ENCODE data around the gene SLC19A2. TPM values are rescaled to one million over a fixed set of nuclear protein-coding genes. Genes with fewer than 3 reads are reported as not detected.

SLC19A2 gene
- total and polyA plus RNA-seq, 2 of the 8 experiments (the other 6 are each of a cell fraction or from before 2014, with no cell fraction given) = 21.2 to 23.2 TPM

DNA sequence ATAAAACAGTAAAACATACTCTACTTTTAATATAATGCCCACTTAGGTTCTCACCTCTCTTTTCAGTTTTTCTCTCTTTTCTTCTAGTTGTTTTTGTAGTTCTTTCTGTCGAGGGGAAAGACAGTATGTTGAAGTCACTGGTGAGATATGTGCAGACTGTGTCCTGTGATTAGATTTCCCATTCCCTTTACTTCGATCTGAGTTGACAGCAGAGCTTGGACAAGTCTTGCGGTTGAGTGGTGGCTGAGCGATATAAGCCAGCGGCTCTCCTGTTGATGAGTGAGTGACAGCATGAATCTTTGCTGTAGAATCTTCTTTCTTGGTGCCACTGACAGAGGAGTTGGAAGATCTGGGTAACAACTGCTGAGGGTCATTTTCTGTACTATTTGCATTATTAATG, 64.4 kb downstream of the SLC19A2 start (continued):
- TF ChIP-seq, protein P1, sequence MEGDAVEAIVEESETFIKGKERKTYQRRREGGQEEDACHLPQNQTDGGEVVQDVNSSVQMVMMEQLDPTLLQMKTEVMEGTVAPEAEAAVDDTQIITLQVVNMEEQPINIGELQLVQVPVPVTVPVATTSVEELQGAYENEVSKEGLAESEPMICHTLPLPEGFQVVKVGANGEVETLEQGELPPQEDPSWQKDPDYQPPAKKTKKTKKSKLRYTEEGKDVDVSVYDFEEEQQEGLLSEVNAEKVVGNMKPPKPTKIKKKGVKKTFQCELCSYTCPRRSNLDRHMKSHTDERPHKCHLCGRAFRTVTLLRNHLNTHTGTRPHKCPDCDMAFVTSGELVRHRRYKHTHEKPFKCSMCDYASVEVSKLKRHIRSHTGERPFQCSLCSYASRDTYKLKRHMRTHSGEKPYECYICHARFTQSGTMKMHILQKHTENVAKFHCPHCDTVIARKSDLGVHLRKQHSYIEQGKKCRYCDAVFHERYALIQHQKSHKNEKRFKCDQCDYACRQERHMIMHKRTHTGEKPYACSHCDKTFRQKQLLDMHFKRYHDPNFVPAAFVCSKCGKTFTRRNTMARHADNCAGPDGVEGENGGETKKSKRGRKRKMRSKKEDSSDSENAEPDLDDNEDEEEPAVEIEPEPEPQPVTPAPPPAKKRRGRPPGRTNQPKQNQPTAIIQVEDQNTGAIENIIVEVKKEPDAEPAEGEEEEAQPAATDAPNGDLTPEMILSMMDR (IDR thresholded peaks at IDR 0.05; ENCODE audit: control extremely low read depth in 1 of 3, insufficient read depth in 1 of 3, low read depth in 1 of 3, low read length in 3 of 3) = no peak

Measured in H1 (cell line).